ENCODE results near the gene GDPGP1. TPM values are rescaled to one million over a fixed set of nuclear protein-coding genes. Genes with fewer than 3 reads are reported as not detected.

GDPGP1 gene
- total and polyA plus RNA-seq, 4 donors: 3.4 to 11.0 (median 5.2) TPM

GRCh38 chr15:90211440-90212143 lies 22.4 kb upstream of the GDPGP1 start:
- no peaks in the 10 kb centered on the region for H3K27me3 ChIP-seq (ENCODE audit: control insufficient read depth in 3 of 3, insufficient read depth in 3 of 3, low read length in 2 of 3)
- H3K9me3 ChIP-seq (ENCODE audit: control insufficient read depth in 4 of 4, insufficient read depth in 3 of 4, low read length in 3 of 4): no peaks in the 10 kb centered on the region
- no peak overlapping the region for H3K27ac ChIP-seq (ENCODE audit: low read depth in 1 of 2, low read length in 1 of 2)
- 36 to 45% methylated on average over 13 of the region's 13 CpGs for WGBS, 2 donors
- TF ChIP-seq CTCF (IDR thresholded peaks at IDR 0.05; ENCODE audit: control extremely low read depth, extremely low read depth): no peak
- peaks cover 0 to 11% (median 2%) of the 10 kb centered on the region in 5 donors for H3K4me1 ChIP-seq (ENCODE audit: control insufficient read depth in 5 of 5, insufficient read depth in 5 of 5, low read length in 5 of 5)
- ATAC-seq (ENCODE audit: insufficient read depth, low FRiP score) (peak; percentile 22), DNase-seq (peak in 1 of 3 donors; percentile 6)
- no peak overlapping the region for H3K4me3 ChIP-seq
- H3K9ac ChIP-seq (ENCODE audit: insufficient read depth in 1 of 2, low read length in 2 of 2): no peak overlapping the region
- peaks cover 0 to 2% (median under 1%) of the 10 kb centered on the region in 4 donors for H3K36me3 ChIP-seq (ENCODE audit: control insufficient read depth in 4 of 4, insufficient read depth in 4 of 4, low read length in 4 of 4)

DNA sequence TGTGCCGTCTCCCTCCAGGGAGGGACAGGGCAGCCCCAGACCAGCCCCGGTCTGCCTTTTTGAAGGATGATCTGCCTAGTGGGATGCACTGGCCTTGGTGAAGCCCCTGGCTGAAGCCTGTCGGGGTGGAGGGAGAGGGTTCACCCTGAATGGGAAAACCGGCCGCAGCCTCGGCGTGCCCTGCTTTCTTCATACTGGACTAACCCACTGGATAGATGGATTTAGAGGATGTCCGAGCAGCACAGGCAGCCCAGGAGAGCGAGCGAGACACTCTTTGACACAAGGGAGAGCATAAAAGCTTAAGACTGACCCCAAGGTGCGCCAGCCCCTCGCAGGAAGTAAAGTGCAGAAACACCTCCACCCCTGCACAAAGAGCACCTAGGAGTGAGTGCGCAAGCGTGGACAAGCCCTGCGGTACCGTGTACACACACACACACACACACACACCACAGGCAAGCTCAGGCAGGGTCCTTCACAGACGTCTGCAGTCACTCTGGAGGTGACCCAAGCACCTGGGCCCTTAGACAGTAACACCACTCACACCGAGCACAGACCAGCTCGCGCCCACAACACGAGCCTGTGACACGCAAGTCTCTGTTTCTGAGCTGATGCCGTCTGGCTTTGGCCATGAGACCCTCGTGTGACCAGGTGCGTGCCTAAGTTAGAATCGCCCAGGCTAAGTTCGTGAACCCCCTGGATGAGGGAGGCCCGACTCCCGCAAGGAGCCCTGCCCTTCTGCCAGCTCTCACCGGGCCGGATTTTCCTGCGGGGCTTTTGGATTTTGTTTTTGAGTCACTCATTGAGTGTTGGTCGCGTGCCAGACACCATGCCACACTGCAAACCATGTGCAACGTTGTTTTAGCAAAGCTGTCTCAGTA lies 21.5 kb upstream of the GDPGP1 start:
- Histone ChIP-seq H3K9ac (ENCODE audit: insufficient read depth in 1 of 2, low read length in 2 of 2) (no peak overlapping the region), H3K36me3 (ENCODE audit: control insufficient read depth in 4 of 4, insufficient read depth in 4 of 4, low read length in 4 of 4) (peaks cover 2 to 4% (median 3%) of the 10 kb centered on the region in 4 donors), H3K9me3 (ENCODE audit: control insufficient read depth in 4 of 4, insufficient read depth in 3 of 4, low read length in 3 of 4) (no peaks in the 10 kb centered on the region), H3K4me3 (no peak overlapping the region), H3K4me1 (ENCODE audit: control insufficient read depth in 5 of 5, insufficient read depth in 5 of 5, low read length in 5 of 5) (peaks cover 0 to 11% (median 2%) of the 10 kb centered on the region in 5 donors), H3K27ac (ENCODE audit: low read depth in 1 of 2, low read length in 1 of 2) (peak overlapping the region in 1 of 2 donors; percentile 55), H3K27me3 (ENCODE audit: control insufficient read depth in 3 of 3, insufficient read depth in 3 of 3, low read length in 2 of 3) (no peaks in the 10 kb centered on the region)
- ATAC-seq (ENCODE audit: insufficient read depth, low FRiP score) (no peak), DNase-seq (peak in 2 of 3 donors; percentile 14 to 25)
- WGBS, 2 donors: 75 to 84% methylated on average over 35 of the region's 35 CpGs
- no peak for TF ChIP-seq CTCF (IDR thresholded peaks at IDR 0.05; ENCODE audit: control extremely low read depth, extremely low read depth)

- H3K4me1 ChIP-seq (ENCODE audit: control insufficient read depth in 5 of 5, insufficient read depth in 5 of 5, low read length in 5 of 5): peaks cover 0 to 11% (median 2%) of the 10 kb centered on the region in 5 donors
- peak; percentile 45 for ATAC-seq (ENCODE audit: insufficient read depth, low FRiP score)
- WGBS, 2 donors: 59 to 70% methylated on average over 12 of the region's 12 CpGs
- H3K36me3 ChIP-seq (ENCODE audit: control insufficient read depth in 4 of 4, insufficient read depth in 4 of 4, low read length in 4 of 4): peaks cover 2 to 10% (median 3%) of the 10 kb centered on the region in 4 donors
- TF ChIP-seq CTCF (IDR thresholded peaks at IDR 0.05; ENCODE audit: control extremely low read depth, extremely low read depth): no peak
- peak overlapping the region in 1 of 2 donors; percentile 9 for H3K9ac ChIP-seq (ENCODE audit: insufficient read depth in 1 of 2, low read length in 2 of 2)
- no peaks in the 10 kb centered on the region for H3K27me3 ChIP-seq (ENCODE audit: control insufficient read depth in 3 of 3, insufficient read depth in 3 of 3, low read length in 2 of 3)
- no peak overlapping the region for H3K4me3 ChIP-seq
- no peaks in the 10 kb centered on the region for H3K9me3 ChIP-seq (ENCODE audit: control insufficient read depth in 4 of 4, insufficient read depth in 3 of 4, low read length in 3 of 4)
- H3K27ac ChIP-seq (ENCODE audit: low read depth in 1 of 2, low read length in 1 of 2): peak overlapping the region in 1 of 2 donors; percentile 68
- DNase-seq: peak; percentile 54 to 83 (median 64)
These were observed 20.7 kb upstream of the GDPGP1 start for GRCh38 chr15:90213122-90213817.
